ENCODE measurements around the gene TOP3B. TPM values are rescaled to one million over a fixed set of nuclear protein-coding genes. Genes with fewer than 3 reads are reported as not detected.
"Not testable (repeated sequence)": the region's sequence is repeated elsewhere in the genome, so short reads cannot be mapped to it uniquely, and the experiment has no call there.

TOP3B gene
- total RNA-seq, 1 donor from 2014 or later, result 29.2 TPM

DNA sequence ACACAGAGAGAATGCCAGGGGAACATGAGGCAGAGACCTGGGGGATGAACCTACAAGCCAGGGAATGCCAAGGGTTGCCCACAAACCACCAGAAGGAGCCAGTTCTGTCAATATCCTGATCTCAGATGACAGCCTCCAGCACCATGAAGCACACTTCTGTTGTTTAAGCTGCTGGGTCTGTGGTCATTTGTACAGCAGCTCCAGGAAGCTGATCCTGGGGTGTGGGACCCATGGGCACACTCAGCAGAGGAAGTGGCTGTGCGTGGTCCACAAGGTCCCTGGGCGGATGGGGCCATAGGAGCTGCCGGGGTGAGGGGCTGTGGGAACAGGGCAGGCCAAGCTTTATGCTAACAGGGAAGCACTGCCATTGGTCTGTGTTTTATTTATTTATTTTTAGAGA, 42.1 kb downstream of the TOP3B start:
- no peaks in the 10 kb centered on the region for H3K36me3 ChIP-seq (ENCODE audit: control insufficient read depth, insufficient read depth, low read length)
- no peak for DNase-seq (ENCODE audit: low read depth)
- TF ChIP-seq, protein P1, sequence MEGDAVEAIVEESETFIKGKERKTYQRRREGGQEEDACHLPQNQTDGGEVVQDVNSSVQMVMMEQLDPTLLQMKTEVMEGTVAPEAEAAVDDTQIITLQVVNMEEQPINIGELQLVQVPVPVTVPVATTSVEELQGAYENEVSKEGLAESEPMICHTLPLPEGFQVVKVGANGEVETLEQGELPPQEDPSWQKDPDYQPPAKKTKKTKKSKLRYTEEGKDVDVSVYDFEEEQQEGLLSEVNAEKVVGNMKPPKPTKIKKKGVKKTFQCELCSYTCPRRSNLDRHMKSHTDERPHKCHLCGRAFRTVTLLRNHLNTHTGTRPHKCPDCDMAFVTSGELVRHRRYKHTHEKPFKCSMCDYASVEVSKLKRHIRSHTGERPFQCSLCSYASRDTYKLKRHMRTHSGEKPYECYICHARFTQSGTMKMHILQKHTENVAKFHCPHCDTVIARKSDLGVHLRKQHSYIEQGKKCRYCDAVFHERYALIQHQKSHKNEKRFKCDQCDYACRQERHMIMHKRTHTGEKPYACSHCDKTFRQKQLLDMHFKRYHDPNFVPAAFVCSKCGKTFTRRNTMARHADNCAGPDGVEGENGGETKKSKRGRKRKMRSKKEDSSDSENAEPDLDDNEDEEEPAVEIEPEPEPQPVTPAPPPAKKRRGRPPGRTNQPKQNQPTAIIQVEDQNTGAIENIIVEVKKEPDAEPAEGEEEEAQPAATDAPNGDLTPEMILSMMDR (IDR thresholded peaks at IDR 0.05; ENCODE audit: insufficient read depth, low read length, poor library complexity, severe bottlenecking), result no peak
- H3K27me3 ChIP-seq (ENCODE audit: control insufficient read depth, insufficient read depth, low read length), result no peaks in the 10 kb centered on the region
- no peak overlapping the region for H3K4me3 ChIP-seq (ENCODE audit: low read depth, low read length)

DNA sequence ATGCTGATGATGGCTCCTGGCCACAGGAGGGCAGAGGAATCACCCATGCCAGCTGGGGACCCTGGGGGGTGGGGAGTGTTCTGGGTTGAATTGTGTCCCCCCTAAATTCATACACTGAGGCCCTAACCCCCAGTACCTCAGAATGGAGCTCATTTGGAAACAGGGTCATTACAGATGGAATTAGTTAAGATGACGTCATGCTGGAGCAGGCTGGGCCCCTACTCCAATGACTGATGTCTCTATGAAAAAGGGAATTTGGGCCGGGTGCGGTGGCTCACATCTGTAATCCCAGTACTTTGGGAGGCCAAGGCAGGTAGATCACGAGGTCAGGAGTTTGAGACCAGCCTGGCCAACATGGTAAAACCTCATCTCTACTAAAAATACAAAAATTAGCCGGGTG, 42.7 kb downstream of the TOP3B start:
- not testable (repeated sequence) for H3K4me3 ChIP-seq (ENCODE audit: low read depth, low read length); H3K36me3 ChIP-seq (ENCODE audit: control insufficient read depth, insufficient read depth, low read length); DNase-seq (ENCODE audit: low read depth); H3K27me3 ChIP-seq (ENCODE audit: control insufficient read depth, insufficient read depth, low read length)

DNA sequence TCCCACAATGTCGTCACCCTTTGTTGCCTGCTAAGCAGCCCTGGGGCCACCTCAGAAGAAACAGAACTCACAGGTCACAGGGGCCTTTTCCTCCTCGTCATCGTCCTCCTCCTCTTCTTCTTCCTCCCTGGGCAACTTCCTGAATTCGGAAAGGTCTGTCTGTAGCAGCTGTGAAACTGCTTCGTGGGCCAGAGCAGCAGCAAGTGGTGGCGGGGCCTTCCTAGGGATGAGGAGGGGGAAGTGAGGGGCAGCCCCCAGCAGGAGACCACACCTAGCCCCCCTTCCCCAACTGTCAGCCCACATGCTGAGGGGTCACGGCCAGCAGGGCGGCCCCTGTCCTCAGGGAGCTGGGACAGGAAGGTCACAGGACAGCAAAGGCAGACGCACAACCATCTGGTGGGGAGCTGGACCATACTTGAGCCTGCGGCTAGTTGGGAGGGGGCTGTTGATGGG, 43.1 kb downstream of the TOP3B start:
- Histone ChIP-seq H3K27me3 (ENCODE audit: control insufficient read depth, insufficient read depth, low read length) (no peaks in the 10 kb centered on the region), H3K4me3 (ENCODE audit: low read depth, low read length) (no peak overlapping the region), H3K36me3 (ENCODE audit: control insufficient read depth, insufficient read depth, low read length) (no peaks in the 10 kb centered on the region)
- TF ChIP-seq, protein P1 (IDR thresholded peaks at IDR 0.05; ENCODE audit: insufficient read depth, low read length, poor library complexity, severe bottlenecking), result no peak
- no peak for DNase-seq (ENCODE audit: low read depth)

DNA sequence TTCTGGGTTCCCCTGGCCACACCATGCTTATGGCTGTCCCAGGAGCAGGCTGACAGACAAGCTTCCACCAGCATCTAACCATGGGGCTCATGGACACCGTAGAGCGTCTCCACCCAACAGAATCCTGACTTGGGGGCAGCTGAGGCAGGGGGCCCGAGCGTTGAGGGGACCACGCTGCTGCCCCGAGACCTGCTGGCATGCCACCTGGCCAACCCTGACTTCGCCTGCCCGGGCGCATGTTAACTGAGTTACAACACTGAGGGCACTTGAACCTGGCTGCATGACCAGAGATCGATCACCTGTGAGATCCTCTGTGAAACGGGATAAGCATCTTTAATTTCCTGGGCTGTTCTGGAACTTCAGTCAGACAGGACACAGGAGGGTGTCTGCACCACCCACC, 43.7 kb downstream of the TOP3B start:
- Histone ChIP-seq H3K4me3 (ENCODE audit: low read depth, low read length) (no peak overlapping the region), H3K36me3 (ENCODE audit: control insufficient read depth, insufficient read depth, low read length) (no peaks in the 10 kb centered on the region), H3K27me3 (ENCODE audit: control insufficient read depth, insufficient read depth, low read length) (no peaks in the 10 kb centered on the region)
- TF ChIP-seq, protein P1 (IDR thresholded peaks at IDR 0.05; ENCODE audit: insufficient read depth, low read length, poor library complexity, severe bottlenecking), result no peak
- no peak for DNase-seq (ENCODE audit: low read depth)

DNA sequence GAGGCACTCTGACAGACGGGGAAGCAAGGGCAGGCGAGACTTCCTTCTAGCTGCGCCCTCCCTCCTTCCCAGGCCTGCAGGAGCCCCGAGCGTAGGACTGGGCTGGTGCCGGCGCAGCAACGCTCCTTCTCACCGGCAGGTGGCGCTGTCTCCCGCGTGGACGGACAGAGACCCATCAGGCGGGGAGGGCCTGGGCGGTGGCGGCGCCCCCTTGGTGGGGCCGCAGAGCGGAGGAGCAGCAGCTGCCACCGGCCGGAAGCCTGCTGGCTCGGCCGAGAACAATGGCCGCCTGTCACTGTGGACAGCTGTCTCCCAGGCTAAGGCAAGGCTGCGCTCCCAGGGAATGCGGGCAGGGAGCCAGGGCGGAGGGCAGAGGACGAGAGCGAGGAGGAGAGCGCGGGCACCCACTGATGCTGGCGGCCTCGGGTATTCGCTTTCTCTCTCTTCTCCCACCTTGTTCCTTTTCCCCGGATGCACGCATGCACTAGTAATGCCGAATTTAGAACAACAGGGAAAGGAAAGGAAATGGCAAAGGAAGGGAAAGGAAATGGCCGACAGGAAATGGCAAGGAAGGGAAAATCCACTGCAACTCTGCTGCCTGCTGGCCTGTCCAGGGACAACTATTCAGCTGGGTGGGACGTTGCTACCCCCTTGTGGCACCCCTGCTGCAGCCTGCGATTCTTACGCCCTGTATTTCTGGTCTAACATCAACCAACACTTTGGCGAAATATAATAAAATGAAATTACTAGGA, 44.3 kb downstream of the TOP3B start:
- peak overlapping the region; percentile 58 for H3K4me3 ChIP-seq (ENCODE audit: low read depth, low read length)
- no peaks in the 10 kb centered on the region for H3K27me3 ChIP-seq (ENCODE audit: control insufficient read depth, insufficient read depth, low read length)
- DNase-seq (ENCODE audit: low read depth), result peak; percentile 61
- TF ChIP-seq, protein P1 (IDR thresholded peaks at IDR 0.05; ENCODE audit: insufficient read depth, low read length, poor library complexity, severe bottlenecking), result peak; percentile 96
- H3K36me3 ChIP-seq (ENCODE audit: control insufficient read depth, insufficient read depth, low read length), result no peaks in the 10 kb centered on the region

DNA sequence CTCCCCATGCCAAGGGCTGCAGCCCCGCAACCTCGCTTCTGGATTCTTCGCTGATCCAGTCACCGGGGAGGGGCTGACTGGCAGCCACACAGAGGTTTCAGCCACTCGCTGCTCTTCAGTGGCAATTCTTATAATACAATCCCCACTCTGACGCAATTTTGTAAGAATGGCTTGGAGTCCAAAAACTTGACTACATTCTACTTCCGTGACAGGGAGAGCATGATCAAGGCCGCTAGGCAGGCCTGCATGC, 44.8 kb downstream of the TOP3B start:
- Histone ChIP-seq H3K36me3 (ENCODE audit: control insufficient read depth, insufficient read depth, low read length) (peaks cover 2% of the 10 kb centered on the region), H3K4me3 (ENCODE audit: low read depth, low read length) (no peak overlapping the region), H3K27me3 (ENCODE audit: control insufficient read depth, insufficient read depth, low read length) (no peaks in the 10 kb centered on the region)
- DNase-seq (ENCODE audit: low read depth), result no peak
- TF ChIP-seq, protein P1 (IDR thresholded peaks at IDR 0.05; ENCODE audit: insufficient read depth, low read length, poor library complexity, severe bottlenecking), result no peak
